Thyroid gland (tissue), 4 donors: ENCODE data around the gene BICDL1.

ENCODE experiments used
- CTCF ChIP-seq, 6 experiments: fragments of 200-600 bp in 3 of 6; fragments of 450-650 bp in 3 of 6; sonication (generic) in 3 of 6; IDR thresholded peaks; one replicate each; pipeline ENCODE4 v1.5.1; 2016 to 2019; ENCODE audit warnings: antibody characterized with exemption in 6 of 6, mild to moderate bottlenecking in 2 of 6, inconsistent platforms in 1 of 6, moderate library complexity in 1 of 6
- POLR2A ChIP-seq, 2 donors: fragments of 450-650 bp; IDR thresholded peaks; one replicate each; pipeline ENCODE4 v1.6.1; 2017; ENCODE audit warnings: antibody characterized with exemption in 2 of 2, mild to moderate bottlenecking in 2 of 2, moderate library complexity in 1 of 2

GRCh38 chr12:120067901-120068300 is 78.9 kb downstream of the BICDL1 start:
- no peak for TF ChIP-seq CTCF (IDR thresholded peaks at IDR 0.05)
- TF ChIP-seq POLR2A (IDR thresholded peaks at IDR 0.05): no peak
